WTC11 (cell line): ENCODE results near the gene VWA8. TPM values are rescaled to one million over a fixed set of nuclear protein-coding genes. Genes with fewer than 3 reads are reported as not detected.

ENCODE experiments used
- ATAC-seq: fragments of 200-7000 bp; cut with Tn5 transposase; 2 replicates; pipeline ENCODE4 v1.10.0; 2021; ENCODE audit warnings: mild to moderate bottlenecking, moderate library complexity
- CTCF ChIA-PET: fragments of 300-600 bp; sonication (Branson Sonifier 250); formaldehyde crosslinking; loops from one replicate; lab custom pipeline; 2021; ENCODE audit warnings: antibody characterized with exemption; lab: Charles Lee
- POLR2A ChIA-PET: fragments of 350-600 bp; sonication (Branson Sonifier 250); formaldehyde crosslinking; loops from one replicate; lab custom pipeline; 2021; ENCODE audit warnings: antibody characterized with exemption; lab: Charles Lee
- DNase-seq: peaks from one replicate; pipeline ENCODE4 v3.0.0; 2021; ENCODE audit warnings: low spot score
- H3K27ac Mint-ChIP-seq: 2 replicates; pipeline ENCODE4 v1.8.0; 2021; ENCODE audit warnings: mixed read lengths
- H3K27me3 Mint-ChIP-seq: 2 replicates; pipeline ENCODE4 v1.8.0; 2021; ENCODE audit warnings: low read depth, mild to moderate bottlenecking, moderate library complexity, mixed read lengths
- H3K36me3 Mint-ChIP-seq: 2 replicates; pipeline ENCODE4 v1.8.0; 2021; ENCODE audit warnings: mixed read lengths
- H3K4me1 Mint-ChIP-seq: 2 replicates; pipeline ENCODE4 v1.8.0; 2022; ENCODE audit warnings: mixed read lengths
- H3K4me3 Mint-ChIP-seq: 2 replicates; pipeline ENCODE4 v1.8.0; 2021; ENCODE audit warnings: mild to moderate bottlenecking, moderate library complexity, mixed read lengths
- H3K9me3 Mint-ChIP-seq: 2 replicates; pipeline ENCODE4 v1.8.0; 2021; ENCODE audit warnings: mixed read lengths
- EMX1 ChIP-seq: fragments of 250-450 bp; sonication (Bioruptor Pico); IDR thresholded peaks from 2 replicates; pipeline ENCODE4 v1.8.0; 2021; ENCODE audit warnings: mild to moderate bottlenecking
- GABPB1 ChIP-seq: sonication (generic); formaldehyde crosslinking; IDR thresholded peaks from 2 replicates; pipeline ENCODE4 v1.8.1; 2023; ENCODE audit warnings: mild to moderate bottlenecking, missing genetic modification reagents
- JUN ChIP-seq: sonication (generic); formaldehyde crosslinking; IDR thresholded peaks from 2 replicates; pipeline ENCODE4 v1.8.0; 2023; ENCODE audit warnings: mild to moderate bottlenecking, missing genetic modification reagents
- NFATC4 ChIP-seq: fragments of 250-450 bp; sonication (Bioruptor Pico); IDR thresholded peaks from 2 replicates; pipeline ENCODE4 v1.9.0; 2021; ENCODE audit warnings: mild to moderate bottlenecking
- OVOL2 ChIP-seq: fragments of 250-450 bp; sonication (Bioruptor Pico); IDR thresholded peaks from 2 replicates; pipeline ENCODE4 v1.9.0; 2021; ENCODE audit warnings: mild to moderate bottlenecking, borderline replicate concordance
- PRRX2 ChIP-seq: fragments of 250-450 bp; sonication (Bioruptor Pico); IDR thresholded peaks from 2 replicates; pipeline ENCODE4 v1.8.0; 2021; ENCODE audit warnings: mild to moderate bottlenecking
- RORB ChIP-seq: fragments of 250-450 bp; sonication (Bioruptor Pico); IDR thresholded peaks from 2 replicates; pipeline ENCODE4 v1.9.0; 2021; ENCODE audit warnings: mild to moderate bottlenecking
- TCF7 ChIP-seq: sonication (generic); formaldehyde crosslinking; IDR thresholded peaks from 2 replicates; pipeline ENCODE4 v1.8.0; 2022; ENCODE audit warnings: mild to moderate bottlenecking, low read depth, missing genetic modification reagents, moderate library complexity
- ZNF121 ChIP-seq: sonication (generic); formaldehyde crosslinking; IDR thresholded peaks from 2 replicates; pipeline ENCODE4 v1.8.0; 2023; ENCODE audit warnings: missing genetic modification reagents
- ZNF138 ChIP-seq: sonication (generic); formaldehyde crosslinking; conservative IDR thresholded peaks from 2 replicates; pipeline ENCODE4 v1.8.1; 2022; ENCODE audit warnings: mild to moderate bottlenecking, moderate library complexity, missing genetic modification reagents
- ZNF416 ChIP-seq: fragments of 250-450 bp; sonication (Bioruptor Pico); IDR thresholded peaks from 2 replicates; pipeline ENCODE4 v1.9.0; 2021; ENCODE audit warnings: mild to moderate bottlenecking, inconsistent platforms
- total RNA-seq: library from RNA; stranded (reverse); gene quantifications from 3 replicates; pipeline ENCODE4 v1.2.3, GENCODE V29; 2021
- TF ChIP-seq, protein P1 (sequence below): fragments of 200-600 bp; IDR thresholded peaks from 2 replicates; pipeline ENCODE4 v1.8.0; 2022; ENCODE audit warnings: antibody characterized with exemption
- TF ChIP-seq, protein P2 (sequence below): sonication (generic); formaldehyde crosslinking; IDR thresholded peaks from 2 replicates; pipeline ENCODE4 v1.8.1; 2022; ENCODE audit warnings: mild to moderate bottlenecking, missing genetic modification reagents, moderate library complexity, borderline replicate concordance
- TF ChIP-seq, protein P3 (sequence below): sonication (generic); formaldehyde crosslinking; IDR thresholded peaks from 2 replicates; pipeline ENCODE4 v1.8.0; 2022; ENCODE audit warnings: missing genetic modification reagents
- TF ChIP-seq, protein P4 (sequence below): sonication (generic); formaldehyde crosslinking; conservative IDR thresholded peaks from 2 replicates; pipeline ENCODE4 v1.8.1; 2022; ENCODE audit warnings: mild to moderate bottlenecking, missing genetic modification reagents
- TF ChIP-seq, protein P5 (sequence below): sonication (generic); formaldehyde crosslinking; IDR thresholded peaks from 2 replicates; pipeline ENCODE4 v1.8.0; 2022; ENCODE audit warnings: mild to moderate bottlenecking, missing genetic modification reagents
- TF ChIP-seq, protein P6 (sequence below): sonication (generic); formaldehyde crosslinking; IDR thresholded peaks from 2 replicates; pipeline ENCODE4 v1.8.0; 2022; ENCODE audit warnings: mild to moderate bottlenecking, missing genetic modification reagents
- TF ChIP-seq, protein P7 (sequence below): fragments of 250-450 bp; sonication (Bioruptor Pico); conservative IDR thresholded peaks from 2 replicates; pipeline ENCODE4 v1.9.0; 2021; ENCODE audit warnings: mild to moderate bottlenecking

The VWA8 gene
- total RNA-seq, 1 experiment from 2014 or later = 19.9 TPM

DNA sequence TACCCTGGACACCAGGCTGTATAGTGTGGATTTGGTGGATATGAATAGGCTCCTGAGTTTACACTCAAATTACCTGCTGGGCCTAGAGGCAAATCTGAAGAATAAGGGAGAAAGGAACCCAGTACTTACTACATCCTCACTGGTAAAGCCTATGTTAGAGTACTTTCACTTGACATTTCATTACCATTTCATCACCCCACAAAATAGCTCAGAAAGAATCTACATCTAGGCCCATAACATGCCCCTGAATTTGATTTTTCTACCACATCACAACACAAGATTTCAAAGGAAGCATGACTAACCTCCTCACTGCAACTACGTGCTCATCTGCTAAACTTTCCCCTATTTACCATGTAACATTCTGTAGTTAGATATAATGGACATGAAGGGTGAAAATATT, 43.3 kb downstream of the VWA8 start:
- Mint-ChIP-seq H3K36me3 (peaks cover 11% of the 10 kb centered on the region), H3K4me1 (peaks cover 17% of the 10 kb centered on the region), H3K4me3 (no peak overlapping the region), H3K27me3 (no peaks in the 10 kb centered on the region), H3K27ac (no peak overlapping the region), H3K9me3 (peaks cover 8% of the 10 kb centered on the region)
- ChIA-PET POLR2A (no interaction called here), CTCF (no interaction called here)
- ATAC-seq (no peak), DNase-seq (no peak)
- no peak for TF ChIP-seq JUN (CRISPR knock-in tag)
- TF ChIP-seq, protein P1, sequence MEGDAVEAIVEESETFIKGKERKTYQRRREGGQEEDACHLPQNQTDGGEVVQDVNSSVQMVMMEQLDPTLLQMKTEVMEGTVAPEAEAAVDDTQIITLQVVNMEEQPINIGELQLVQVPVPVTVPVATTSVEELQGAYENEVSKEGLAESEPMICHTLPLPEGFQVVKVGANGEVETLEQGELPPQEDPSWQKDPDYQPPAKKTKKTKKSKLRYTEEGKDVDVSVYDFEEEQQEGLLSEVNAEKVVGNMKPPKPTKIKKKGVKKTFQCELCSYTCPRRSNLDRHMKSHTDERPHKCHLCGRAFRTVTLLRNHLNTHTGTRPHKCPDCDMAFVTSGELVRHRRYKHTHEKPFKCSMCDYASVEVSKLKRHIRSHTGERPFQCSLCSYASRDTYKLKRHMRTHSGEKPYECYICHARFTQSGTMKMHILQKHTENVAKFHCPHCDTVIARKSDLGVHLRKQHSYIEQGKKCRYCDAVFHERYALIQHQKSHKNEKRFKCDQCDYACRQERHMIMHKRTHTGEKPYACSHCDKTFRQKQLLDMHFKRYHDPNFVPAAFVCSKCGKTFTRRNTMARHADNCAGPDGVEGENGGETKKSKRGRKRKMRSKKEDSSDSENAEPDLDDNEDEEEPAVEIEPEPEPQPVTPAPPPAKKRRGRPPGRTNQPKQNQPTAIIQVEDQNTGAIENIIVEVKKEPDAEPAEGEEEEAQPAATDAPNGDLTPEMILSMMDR = no peak
- no peak for TF ChIP-seq GABPB1
- TF ChIP-seq TCF7 (CRISPR knock-in tag) = no peak
- TF ChIP-seq OVOL2 (CRISPR knock-in tag) = no peak
- no peak for TF ChIP-seq ZNF138 (CRISPR knock-in tag)
- no peak for TF ChIP-seq ZNF416
- TF ChIP-seq, protein P2, sequence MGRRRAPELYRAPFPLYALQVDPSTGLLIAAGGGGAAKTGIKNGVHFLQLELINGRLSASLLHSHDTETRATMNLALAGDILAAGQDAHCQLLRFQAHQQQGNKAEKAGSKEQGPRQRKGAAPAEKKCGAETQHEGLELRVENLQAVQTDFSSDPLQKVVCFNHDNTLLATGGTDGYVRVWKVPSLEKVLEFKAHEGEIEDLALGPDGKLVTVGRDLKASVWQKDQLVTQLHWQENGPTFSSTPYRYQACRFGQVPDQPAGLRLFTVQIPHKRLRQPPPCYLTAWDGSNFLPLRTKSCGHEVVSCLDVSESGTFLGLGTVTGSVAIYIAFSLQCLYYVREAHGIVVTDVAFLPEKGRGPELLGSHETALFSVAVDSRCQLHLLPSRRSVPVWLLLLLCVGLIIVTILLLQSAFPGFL (CRISPR knock-in tag) = no peak
- no peak for TF ChIP-seq ZNF121
- TF ChIP-seq, protein P3, sequence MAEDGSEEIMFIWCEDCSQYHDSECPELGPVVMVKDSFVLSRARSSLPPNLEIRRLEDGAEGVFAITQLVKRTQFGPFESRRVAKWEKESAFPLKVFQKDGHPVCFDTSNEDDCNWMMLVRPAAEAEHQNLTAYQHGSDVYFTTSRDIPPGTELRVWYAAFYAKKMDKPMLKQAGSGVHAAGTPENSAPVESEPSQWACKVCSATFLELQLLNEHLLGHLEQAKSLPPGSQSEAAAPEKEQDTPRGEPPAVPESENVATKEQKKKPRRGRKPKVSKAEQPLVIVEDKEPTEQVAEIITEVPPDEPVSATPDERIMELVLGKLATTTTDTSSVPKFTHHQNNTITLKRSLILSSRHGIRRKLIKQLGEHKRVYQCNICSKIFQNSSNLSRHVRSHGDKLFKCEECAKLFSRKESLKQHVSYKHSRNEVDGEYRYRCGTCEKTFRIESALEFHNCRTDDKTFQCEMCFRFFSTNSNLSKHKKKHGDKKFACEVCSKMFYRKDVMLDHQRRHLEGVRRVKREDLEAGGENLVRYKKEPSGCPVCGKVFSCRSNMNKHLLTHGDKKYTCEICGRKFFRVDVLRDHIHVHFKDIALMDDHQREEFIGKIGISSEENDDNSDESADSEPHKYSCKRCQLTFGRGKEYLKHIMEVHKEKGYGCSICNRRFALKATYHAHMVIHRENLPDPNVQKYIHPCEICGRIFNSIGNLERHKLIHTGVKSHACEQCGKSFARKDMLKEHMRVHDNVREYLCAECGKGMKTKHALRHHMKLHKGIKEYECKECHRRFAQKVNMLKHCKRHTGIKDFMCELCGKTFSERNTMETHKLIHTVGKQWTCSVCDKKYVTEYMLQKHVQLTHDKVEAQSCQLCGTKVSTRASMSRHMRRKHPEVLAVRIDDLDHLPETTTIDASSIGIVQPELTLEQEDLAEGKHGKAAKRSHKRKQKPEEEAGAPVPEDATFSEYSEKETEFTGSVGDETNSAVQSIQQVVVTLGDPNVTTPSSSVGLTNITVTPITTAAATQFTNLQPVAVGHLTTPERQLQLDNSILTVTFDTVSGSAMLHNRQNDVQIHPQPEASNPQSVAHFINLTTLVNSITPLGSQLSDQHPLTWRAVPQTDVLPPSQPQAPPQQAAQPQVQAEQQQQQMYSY (CRISPR knock-in tag) = no peak
- TF ChIP-seq, protein P4, sequence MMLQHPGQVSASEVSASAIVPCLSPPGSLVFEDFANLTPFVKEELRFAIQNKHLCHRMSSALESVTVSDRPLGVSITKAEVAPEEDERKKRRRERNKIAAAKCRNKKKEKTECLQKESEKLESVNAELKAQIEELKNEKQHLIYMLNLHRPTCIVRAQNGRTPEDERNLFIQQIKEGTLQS = no peak
- TF ChIP-seq RORB (CRISPR knock-in tag) = no peak
- TF ChIP-seq, protein P5, sequence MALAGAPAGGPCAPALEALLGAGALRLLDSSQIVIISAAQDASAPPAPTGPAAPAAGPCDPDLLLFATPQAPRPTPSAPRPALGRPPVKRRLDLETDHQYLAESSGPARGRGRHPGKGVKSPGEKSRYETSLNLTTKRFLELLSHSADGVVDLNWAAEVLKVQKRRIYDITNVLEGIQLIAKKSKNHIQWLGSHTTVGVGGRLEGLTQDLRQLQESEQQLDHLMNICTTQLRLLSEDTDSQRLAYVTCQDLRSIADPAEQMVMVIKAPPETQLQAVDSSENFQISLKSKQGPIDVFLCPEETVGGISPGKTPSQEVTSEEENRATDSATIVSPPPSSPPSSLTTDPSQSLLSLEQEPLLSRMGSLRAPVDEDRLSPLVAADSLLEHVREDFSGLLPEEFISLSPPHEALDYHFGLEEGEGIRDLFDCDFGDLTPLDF = no peak
- TF ChIP-seq, protein P6, sequence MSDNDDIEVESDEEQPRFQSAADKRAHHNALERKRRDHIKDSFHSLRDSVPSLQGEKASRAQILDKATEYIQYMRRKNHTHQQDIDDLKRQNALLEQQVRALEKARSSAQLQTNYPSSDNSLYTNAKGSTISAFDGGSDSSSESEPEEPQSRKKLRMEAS (CRISPR knock-in tag) = no peak
- no peak for TF ChIP-seq EMX1
- TF ChIP-seq, protein P7, sequence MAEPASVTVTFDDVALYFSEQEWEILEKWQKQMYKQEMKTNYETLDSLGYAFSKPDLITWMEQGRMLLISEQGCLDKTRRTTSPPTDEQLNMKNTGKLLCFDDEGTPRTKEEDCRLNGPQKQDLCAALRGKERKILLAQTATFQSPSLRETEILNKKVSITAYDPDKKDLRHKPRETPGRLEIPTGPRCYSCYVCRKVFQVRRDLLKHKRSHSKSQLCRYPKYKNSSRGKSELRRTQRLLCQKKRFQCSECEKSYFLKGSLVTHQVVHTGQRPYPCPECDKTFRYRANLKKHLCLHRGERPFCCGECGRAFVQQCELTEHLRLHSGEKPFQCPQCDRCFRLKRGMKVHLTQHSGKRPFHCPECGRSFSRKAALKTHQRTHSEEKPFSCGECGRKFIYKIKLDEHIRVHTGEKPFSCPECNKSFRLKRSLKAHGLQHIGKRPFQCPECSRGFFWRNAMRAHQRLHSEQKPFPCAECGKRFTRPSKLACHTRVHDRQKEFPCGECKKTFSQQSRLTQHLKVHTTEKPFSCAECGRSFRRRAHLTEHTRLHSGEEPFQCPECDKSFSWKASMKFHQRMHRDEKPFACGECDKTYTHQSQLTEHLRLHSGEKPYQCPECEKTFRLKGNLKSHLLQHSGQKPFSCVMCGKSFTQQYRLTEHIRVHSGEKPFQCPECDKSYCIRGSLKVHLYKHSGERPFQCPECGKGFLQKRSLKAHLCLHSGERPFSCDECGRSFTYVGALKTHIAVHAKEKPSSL (CRISPR knock-in tag) = no peak
- TF ChIP-seq NFATC4 (CRISPR knock-in tag) = no peak
- no peak for TF ChIP-seq PRRX2
